Amniotic epithelial cell (primary cell): ENCODE measurements around the gene TNXB.
"Not testable (repeated sequence)": the region's sequence is repeated elsewhere in the genome, so short reads cannot be mapped to it uniquely, and the experiment has no call there.

Experiments used
- DNase-seq: peaks from one replicate; pipeline ENCODE4 v3.0.0-alpha.2; 2010; ENCODE audit warnings: low read depth

TNXB gene

GRCh38 chr6:32056254-32056653, 52.9 kb downstream of the TNXB start:
- no peak for DNase-seq

GRCh38 chr6:32055756-32056155, 53.4 kb downstream of the TNXB start:
- not testable (repeated sequence) for DNase-seq

GRCh38 chr6:32053314-32053713, 55.8 kb downstream of the TNXB start:
- DNase-seq, result not testable (repeated sequence)

- DNase-seq, result not testable (repeated sequence)
Observed at GRCh38 chr6:32052626-32053025, 56.5 kb downstream of the TNXB start.

GRCh38 chr6:32050562-32050961, 58.6 kb downstream of the TNXB start:
- no peak for DNase-seq

- not testable (repeated sequence) for DNase-seq
Observed at GRCh38 chr6:32049736-32050135, 59.4 kb downstream of the TNXB start.

GRCh38 chr6:32049149-32049548, 60.0 kb downstream of the TNXB start:
- DNase-seq, result not testable (repeated sequence)

- peak; percentile 31 for DNase-seq
Observed at GRCh38 chr6:32047855-32048766, 61.0 kb downstream of the TNXB start.

GRCh38 chr6:32047539-32047854, 61.6 kb downstream of the TNXB start:
- DNase-seq, result no peak

- no peak for DNase-seq
Observed at GRCh38 chr6:32047084-32047478, 62.1 kb downstream of the TNXB start.

GRCh38 chr6:32046450-32047083, 62.6 kb downstream of the TNXB start:
- DNase-seq, result peak; percentile 1

GRCh38 chr6:32045811-32046449, 63.2 kb downstream of the TNXB start:
- DNase-seq, result no peak

GRCh38 chr6:32044916-32045315, 64.2 kb downstream of the TNXB start:
- not testable (repeated sequence) for DNase-seq

GRCh38 chr6:32043589-32044380, 65.4 kb downstream of the TNXB start:
- DNase-seq, result not testable (repeated sequence)

- not testable (repeated sequence) for DNase-seq
Observed at GRCh38 chr6:32042276-32042675, 66.9 kb downstream of the TNXB start.

- not testable (repeated sequence) for DNase-seq
Observed at GRCh38 chr6:32041385-32041784, 67.8 kb downstream of the TNXB start.

- DNase-seq, result not testable (repeated sequence)
Observed at GRCh38 chr6:32041050-32041321, 68.2 kb downstream of the TNXB start.

- DNase-seq, result not testable (repeated sequence)
Observed at GRCh38 chr6:32040299-32041049, 68.7 kb downstream of the TNXB start.

GRCh38 chr6:32039321-32040274, 69.5 kb downstream of the TNXB start:
- not testable (repeated sequence) for DNase-seq

GRCh38 chr6:32038878-32039277, 70.3 kb downstream of the TNXB start:
- not testable (repeated sequence) for DNase-seq
